Posterior vena cava (tissue), 2 donors: Measurements from ENCODE around the gene CCDC154. TPM values are rescaled to one million over a fixed set of nuclear protein-coding genes. Genes with fewer than 3 reads are reported as not detected.
"Not testable (repeated sequence)": the region's sequence is repeated elsewhere in the genome, so short reads cannot be mapped to it uniquely, and the experiment has no call there.

Experiments used
- DNase-seq: peaks from one replicate; pipeline ENCODE4 v3.0.0-alpha.2; 2020; ENCODE audit warnings: low spot score
- intact Hi-C, 2 donors: fragments of 100-400 bp; cut with DNase I; formaldehyde crosslinking; loops; one replicate each; pipeline versions ENCODE4 v1.14.1 to v1.14.2; 2022 to 2023
- total RNA-seq, 2 donors: library from RNA; stranded (reverse); fragmentation: NEBNext Ultra II Directional; extraction: Animal tissue kit (Norgen Biotek cat#: 25700); gene quantifications; one replicate each; pipeline ENCODE4 v1.2.1, GENCODE V29; 2021
- donor health status: DM: yes; HTN: yes; CAD: no.
- donor health status: DM: yes; HTN: yes; CAD: no.

CCDC154 gene
- total RNA-seq, 2 donors from 2014 or later, result 0.42 to 0.76 TPM

DNA sequence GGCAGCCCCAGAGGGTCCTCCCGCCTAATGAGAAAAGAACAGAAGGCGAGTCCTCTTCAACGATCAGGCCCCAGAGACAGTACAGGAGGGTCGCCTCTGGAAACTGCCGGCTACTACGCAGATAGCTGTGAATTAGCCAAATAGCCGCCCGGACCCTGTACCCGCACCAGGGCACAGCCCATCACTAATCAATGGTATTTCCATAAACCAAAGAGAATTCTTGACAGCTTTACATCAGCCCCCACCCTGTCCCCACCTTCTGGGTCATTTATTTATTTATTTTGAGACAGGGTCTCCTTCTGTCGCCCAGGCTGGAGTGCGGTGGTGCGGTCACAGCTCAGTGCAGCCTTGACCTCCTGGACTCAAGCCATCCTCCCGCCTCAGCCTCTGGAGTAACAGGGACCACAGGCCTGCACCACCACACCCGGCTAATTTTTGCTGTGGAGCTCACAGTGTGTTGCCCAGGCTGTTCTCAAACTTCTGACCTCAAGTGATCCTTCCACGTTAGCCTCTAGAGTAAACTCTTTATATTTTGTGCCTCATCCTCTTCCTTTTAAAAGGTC is 31.3 kb upstream of the CCDC154 start:
- intact Hi-C loops, result no loop called here
- no peak for DNase-seq

DNA sequence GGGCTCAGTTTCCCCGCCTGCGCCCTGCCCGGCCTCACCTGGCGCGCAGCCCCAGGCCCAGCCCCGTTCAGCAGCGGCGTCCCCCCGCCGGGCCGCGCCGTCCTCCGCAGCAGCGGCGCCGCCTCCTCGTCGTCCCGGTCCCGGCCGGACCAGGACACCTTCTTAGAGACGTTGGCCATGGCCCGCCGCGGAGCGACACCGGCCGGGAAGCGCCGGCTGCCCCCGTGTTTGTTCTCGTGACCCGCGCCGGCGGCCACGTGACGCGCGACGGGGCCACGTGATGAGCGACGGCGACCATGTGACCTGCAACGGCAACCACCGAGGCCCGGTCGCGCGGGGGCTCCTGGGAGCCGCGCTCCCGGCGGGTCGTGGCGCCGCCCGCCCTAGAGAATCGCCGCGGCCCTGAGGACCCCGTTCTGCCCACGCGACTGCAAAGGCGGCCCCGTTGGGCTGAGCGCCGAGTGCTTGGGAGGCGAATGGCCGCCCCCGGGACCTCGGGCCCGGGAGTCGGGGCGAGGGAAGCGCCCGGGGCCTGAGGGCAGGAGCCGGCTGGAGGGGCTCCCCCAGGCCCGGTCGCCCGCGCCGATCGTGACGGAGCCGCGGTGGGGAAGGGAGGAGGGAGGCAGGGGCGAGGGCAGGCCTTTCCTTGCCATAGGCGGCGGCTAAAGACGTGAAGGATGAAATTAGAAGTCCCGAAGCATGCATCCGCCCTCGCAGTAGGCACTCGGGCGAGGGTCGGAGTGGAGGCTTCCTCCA is 30.6 kb upstream of the CCDC154 start, which contains the start of gene CLCN7:
Gene CLCN7 (minus strand): TSS at position 233 of the 756 bp plus-strand sequence. CDS start 54 bp downstream, at position 179.
- DNase-seq, result peak; percentile 97
- intact Hi-C loops, result no loop called here

GRCh38 chr16:1474082-1474795 is 29.9 kb upstream of the CCDC154 start:
- no peak for DNase-seq
- intact Hi-C loops, result no loop called here

DNA sequence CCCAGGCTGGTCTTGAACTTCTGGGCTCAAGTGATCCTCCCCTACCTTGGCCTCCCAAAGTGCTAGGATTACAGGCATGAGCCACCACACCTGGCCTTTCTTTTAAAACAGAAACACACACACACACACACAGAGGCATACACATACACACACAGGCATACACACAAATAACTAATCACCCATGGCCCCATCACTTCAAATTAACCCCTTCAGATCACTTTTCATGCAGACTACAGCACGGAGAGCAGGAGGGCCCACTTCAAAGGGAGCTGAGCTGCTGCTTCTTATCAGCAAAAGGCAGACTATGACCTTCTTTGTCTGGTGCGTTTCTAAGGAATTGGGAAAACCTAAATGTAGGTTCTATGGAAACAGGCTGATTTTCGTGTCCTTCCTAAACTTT is 28.6 kb upstream of the CCDC154 start:
- no peak for DNase-seq
- intact Hi-C loops, result no loop called here

DNA sequence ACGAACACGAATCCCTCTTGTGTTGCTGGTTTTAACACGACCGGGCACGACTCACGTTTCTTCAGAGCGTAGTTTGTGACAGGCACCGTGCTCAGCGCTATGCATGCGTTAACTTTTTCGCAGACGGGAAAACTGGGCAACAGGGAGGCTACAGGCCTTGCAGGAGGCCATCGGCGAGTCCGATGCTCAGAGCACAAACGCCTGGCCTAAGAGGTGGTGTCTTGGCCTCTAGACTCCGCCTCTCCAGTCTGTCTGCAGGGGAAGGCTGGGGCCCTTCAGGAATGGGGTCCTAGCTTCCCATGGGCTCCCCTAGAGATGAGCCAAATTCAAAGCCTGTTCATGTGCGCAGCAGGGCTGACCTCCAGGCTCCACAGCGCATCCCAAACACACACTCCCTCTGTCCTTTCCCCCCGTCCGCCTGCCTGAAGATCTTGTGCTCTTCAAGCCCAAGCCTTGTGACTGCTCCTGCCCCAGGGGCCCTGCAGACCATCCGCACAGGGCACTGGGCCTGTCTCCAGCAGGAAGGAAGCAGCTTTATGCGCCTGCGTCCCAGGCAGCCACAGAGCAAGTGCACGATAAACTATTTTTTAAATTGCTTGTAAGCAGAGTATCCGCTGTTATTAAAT is 27.3 kb upstream of the CCDC154 start:
- DNase-seq, result no peak
- intact Hi-C loops, result no loop called here

- intact Hi-C loops, result no loop called here
Measured at GRCh38 chr16:1470481-1471251, 26.3 kb upstream of the CCDC154 start.

DNA sequence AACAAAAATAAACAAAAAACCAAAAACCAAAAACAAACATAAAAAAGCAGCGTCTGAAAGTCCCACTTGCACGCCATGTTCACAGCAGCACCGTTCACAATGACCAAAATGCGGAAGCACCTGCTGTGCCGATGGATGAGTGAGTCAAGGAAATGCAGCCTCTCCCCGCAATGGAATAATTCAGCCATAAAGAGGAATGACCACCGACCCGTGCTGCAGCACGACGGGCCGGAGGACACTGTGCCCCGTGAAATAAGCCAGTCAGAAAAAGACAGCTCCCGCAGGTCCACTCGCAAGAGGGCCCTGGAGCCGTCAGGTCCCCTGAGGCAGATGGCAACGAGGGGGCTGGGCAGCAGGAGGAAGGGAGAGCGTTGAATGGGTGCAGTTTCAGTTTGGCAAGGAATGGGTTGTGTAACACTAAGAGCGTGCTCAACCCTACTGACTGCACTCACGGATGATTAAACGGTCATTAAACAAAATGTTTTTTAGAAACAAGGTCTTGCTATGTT is 25.4 kb upstream of the CCDC154 start:
- DNase-seq, result no peak
- intact Hi-C loops, result no loop called here

More at GRCh38 chr16:1470481-1471251, 26.3 kb upstream of the CCDC154 start:
- DNase-seq, result no peak

DNA sequence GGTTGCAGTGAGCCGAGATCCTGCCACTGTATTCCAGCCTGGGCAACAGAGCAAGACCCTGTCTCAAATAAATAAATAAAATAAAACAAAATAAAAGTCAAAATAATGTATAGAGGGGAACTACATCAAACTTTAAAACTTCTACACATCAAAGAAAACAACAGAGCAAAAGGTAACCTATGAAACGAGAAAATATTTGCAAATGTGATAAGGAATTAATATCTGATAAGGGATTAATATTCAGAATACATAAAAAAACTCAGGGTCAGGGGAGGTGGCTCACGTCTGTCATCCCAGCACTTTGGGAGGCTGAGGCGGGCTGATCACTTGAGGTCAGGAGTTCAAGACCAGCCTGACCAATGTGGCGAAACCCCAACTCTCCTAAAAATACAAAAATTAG is 24.8 kb upstream of the CCDC154 start:
- DNase-seq, intact Hi-C loops: not testable (repeated sequence)

GRCh38 chr16:1468426-1468810 is 24.1 kb upstream of the CCDC154 start:
- no peak for DNase-seq
- intact Hi-C loops, result no loop called here

- no peak for DNase-seq
- intact Hi-C loops, result no loop called here
Measured at GRCh38 chr16:1466968-1467521, 22.7 kb upstream of the CCDC154 start.

- DNase-seq, result no peak
- intact Hi-C loops, result no loop called here
Measured at GRCh38 chr16:1466054-1466453, 21.7 kb upstream of the CCDC154 start.

DNA sequence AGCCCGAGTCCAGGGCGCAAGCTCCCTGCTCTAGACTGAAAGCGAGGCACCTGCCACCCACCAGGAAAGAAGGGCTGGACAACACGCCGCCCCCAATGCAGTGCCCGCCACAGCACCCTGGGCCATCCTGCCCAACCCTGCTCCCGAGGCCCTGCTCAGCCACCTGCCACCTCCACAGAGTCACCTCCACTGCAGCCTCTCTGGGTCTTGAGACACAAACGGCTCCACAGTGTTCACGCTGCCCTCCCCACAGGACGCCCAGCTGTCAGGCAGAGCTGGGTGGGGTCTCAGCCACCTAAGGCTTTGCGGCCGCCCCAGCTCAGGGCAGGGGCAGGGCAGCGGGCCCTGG is 21.2 kb upstream of the CCDC154 start:
- intact Hi-C loops, result no loop called here
- no peak for DNase-seq

- intact Hi-C loops, result loop anchor here in 1 of 2 donors (5.0 kb wide), 1 partner anchor 97 kb away; no protein-coding TSS in a partner anchor
- DNase-seq, result no peak
Measured at GRCh38 chr16:1464894-1465566, 20.7 kb upstream of the CCDC154 start.

- intact Hi-C loops, result loop anchor here in 1 of 2 donors (5.0 kb wide), 1 partner anchor 98 kb away; no protein-coding TSS in a partner anchor
Measured at GRCh38 chr16:1464196-1464893, 20.0 kb upstream of the CCDC154 start.

DNA sequence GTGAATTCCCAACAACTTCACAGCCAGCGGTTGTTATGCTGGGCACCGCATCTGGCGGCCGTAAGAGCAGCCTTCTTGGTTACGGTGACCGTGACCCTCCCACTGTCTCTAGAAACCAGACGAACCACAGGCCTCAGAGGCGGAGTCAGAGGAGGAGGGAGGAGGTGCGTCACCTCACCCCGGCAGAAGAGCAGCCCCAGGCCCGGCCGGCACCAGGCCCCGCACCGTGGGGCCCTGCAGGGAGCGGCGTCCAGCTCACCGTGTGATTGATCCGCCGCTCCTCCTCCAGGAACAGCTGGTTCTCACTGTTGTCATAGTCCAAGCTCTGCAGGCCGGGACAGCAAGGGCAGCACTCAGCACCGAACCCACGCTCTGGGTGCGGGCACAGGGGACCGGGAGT is 16.8 kb upstream of the CCDC154 start:
- no peak for DNase-seq

More at GRCh38 chr16:1464196-1464893, 20.0 kb upstream of the CCDC154 start:
- DNase-seq, result no peak

DNA sequence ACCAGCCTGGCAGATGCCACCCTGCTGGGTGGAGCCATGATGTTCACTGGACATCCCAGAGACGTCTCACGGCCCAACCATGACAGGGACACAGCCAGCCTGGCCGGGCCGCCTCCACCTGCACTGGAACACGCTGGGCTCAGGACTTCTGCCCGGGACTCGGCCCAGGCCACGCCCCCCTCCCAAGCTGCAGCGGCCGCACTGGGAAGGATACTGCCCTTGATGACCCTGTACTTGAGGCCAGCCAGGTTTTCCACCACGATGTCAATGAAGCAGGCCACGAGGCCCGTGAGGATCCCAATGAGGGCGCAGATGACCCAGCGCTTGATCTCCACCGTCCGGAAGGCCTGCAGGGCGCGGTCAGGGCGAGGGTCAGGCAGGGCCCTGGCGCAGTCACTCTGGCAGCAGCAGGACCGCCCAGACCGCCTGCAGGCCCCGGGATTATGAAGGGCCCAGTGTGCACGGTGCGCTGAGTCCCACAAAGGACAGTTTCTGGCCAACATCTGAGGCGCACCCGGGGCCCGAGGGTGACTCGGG is 16.3 kb upstream of the CCDC154 start:
- DNase-seq, result peak; percentile 57
- intact Hi-C loops, result loop anchor here in 1 of 2 donors (5.0 kb wide), 1 partner anchor 102 kb away; no protein-coding TSS in a partner anchor

More for the DNA sequence above, 16.8 kb upstream of the CCDC154 start:
- intact Hi-C loops, result loop anchor here in 1 of 2 donors (5.0 kb wide), 1 partner anchor 101 kb away; no protein-coding TSS in a partner anchor

- intact Hi-C loops, result loop anchor here in 1 of 2 donors (5.0 kb wide), 1 partner anchor 102 kb away; no protein-coding TSS in a partner anchor
- no peak for DNase-seq
Measured at GRCh38 chr16:1459967-1460366, 15.6 kb upstream of the CCDC154 start.
